Dendritic cell treated with granulocyte-macrophage colony-stimulating factor and Interleukin-4, amounts not matched to agents 40 ng/mL and 50 ng/mL, for 4 days (primary cell): ENCODE data around the gene CASQ2.

ENCODE experiments used
- H3K27ac Mint-ChIP-seq: one replicate; pipeline ENCODE4 v1.8.0; 2022; ENCODE audit warnings: mild to moderate bottlenecking, mixed read lengths
- H3K27me3 Mint-ChIP-seq: one replicate; pipeline ENCODE4 v1.8.0; 2022; ENCODE audit warnings: mild to moderate bottlenecking, mixed read lengths
- H3K36me3 Mint-ChIP-seq: one replicate; pipeline ENCODE4 v1.8.0; 2022; ENCODE audit warnings: low read depth, mixed read lengths
- H3K4me1 Mint-ChIP-seq: one replicate; pipeline ENCODE4 v1.8.0; 2022; ENCODE audit warnings: low read depth, mixed read lengths
- H3K4me3 Mint-ChIP-seq: one replicate; pipeline ENCODE4 v1.8.0; 2022; ENCODE audit warnings: mild to moderate bottlenecking, moderate library complexity, mixed read lengths
- H3K9me3 Mint-ChIP-seq: one replicate; pipeline ENCODE4 v1.8.0; 2022; ENCODE audit warnings: mixed read lengths
- intact Hi-C: fragments of 100-400 bp; cut with micrococcal nuclease; formaldehyde crosslinking; loops from one replicate; pipeline ENCODE4 v1.15.0; 2022

Gene CASQ2

DNA sequence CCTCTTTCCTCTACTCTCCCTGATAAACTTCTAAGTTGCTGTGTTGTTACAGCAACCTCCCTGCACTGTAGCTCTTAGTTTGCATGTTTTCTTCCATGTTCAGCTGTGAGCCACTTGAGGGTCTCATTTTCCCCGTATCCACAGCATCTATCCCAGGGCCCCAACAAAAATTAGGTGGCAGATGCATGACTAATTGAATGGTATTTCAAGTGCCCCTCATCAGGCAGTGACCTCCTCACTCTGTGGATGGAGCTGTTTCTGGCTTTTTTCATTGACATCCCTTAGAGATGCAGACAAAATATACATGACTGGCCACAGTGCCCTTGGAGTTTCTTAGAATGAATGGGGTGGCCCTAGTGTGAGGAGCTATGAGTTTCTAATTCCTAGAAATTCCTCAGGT lies 3.4 kb downstream of the CASQ2 start:
- Mint-ChIP-seq H3K36me3 (no peaks in the 10 kb centered on the region), H3K4me3 (no peak overlapping the region), H3K9me3 (no peaks in the 10 kb centered on the region), H3K4me1 (peaks cover 17% of the 10 kb centered on the region), H3K27ac (no peak overlapping the region), H3K27me3 (no peaks in the 10 kb centered on the region)
- intact Hi-C loops = loop anchor here (2.0 to 10.0 kb wide), 2 partner anchors 156 to 620 kb away; no protein-coding TSS in a partner anchor

DNA sequence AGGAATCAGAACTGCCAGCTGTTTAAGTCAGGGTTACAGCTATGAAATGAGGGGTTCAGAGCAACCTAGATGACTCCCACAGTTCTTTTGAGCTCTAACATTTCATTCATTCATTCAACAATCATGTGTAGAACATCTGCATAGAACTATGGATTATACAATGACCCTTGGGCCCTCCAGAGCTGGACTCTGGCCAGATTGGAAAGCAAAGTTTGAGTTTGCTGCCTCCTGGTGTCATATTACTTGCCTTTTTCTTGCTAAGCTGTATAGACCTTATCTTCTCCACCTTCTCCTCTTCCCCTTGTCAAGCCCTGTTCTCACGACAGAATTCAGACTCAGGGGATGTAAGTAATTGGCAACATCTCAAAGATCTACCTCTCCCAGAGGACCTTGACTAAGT lies 4.0 kb downstream of the CASQ2 start:
- no peaks in the 10 kb centered on the region for H3K36me3 Mint-ChIP-seq
- H3K4me3 Mint-ChIP-seq = no peak overlapping the region
- H3K9me3 Mint-ChIP-seq = peaks cover 2% of the 10 kb centered on the region
- no peaks in the 10 kb centered on the region for H3K27me3 Mint-ChIP-seq
- H3K4me1 Mint-ChIP-seq = peaks cover 17% of the 10 kb centered on the region
- H3K27ac Mint-ChIP-seq = no peak overlapping the region
- intact Hi-C loops = loop anchor here (1.0 to 10.0 kb wide), 3 partner anchors 47 to 620 kb away; no protein-coding TSS in a partner anchor

DNA sequence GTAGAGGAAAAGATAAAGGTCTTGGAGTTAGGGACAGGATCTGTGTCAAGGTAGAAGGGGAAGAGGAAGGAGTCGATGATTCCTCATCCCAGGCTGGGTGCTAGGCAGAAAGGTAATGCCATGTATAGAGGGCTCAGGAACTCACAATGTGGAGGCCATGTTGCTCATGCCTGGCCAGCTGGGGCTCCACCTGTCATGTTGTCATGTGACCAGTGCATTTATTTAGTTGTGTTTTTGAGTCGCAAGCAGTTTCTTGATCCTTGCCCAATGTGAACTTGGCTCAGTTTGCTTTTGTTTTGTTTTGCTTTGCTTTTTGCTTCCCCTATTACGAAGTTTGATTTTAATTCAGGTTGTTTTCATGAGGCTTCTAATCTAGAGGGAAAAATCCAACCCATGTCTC lies 5.7 kb downstream of the CASQ2 start:
- no peak overlapping the region for H3K4me3 Mint-ChIP-seq
- intact Hi-C loops = loop anchor here (10.0 kb wide), 1 partner anchor 618 kb away; no protein-coding TSS in a partner anchor
- no peaks in the 10 kb centered on the region for H3K27me3 Mint-ChIP-seq

GRCh38 chr1:115761601-115762302 lies 6.8 kb downstream of the CASQ2 start:
- H3K27me3 Mint-ChIP-seq = peaks cover 2% of the 10 kb centered on the region
- peaks cover 10% of the 10 kb centered on the region for H3K9me3 Mint-ChIP-seq
- no peaks in the 10 kb centered on the region for H3K36me3 Mint-ChIP-seq
- no peak overlapping the region for H3K27ac Mint-ChIP-seq
- intact Hi-C loops = loop anchor here (10.0 kb wide), 1 partner anchor 617 kb away; no protein-coding TSS in a partner anchor
- H3K4me3 Mint-ChIP-seq = no peak overlapping the region
- H3K4me1 Mint-ChIP-seq = peaks cover 17% of the 10 kb centered on the region

More for the DNA sequence above, 5.7 kb downstream of the CASQ2 start:
- H3K9me3 Mint-ChIP-seq = peaks cover 10% of the 10 kb centered on the region
- peaks cover 17% of the 10 kb centered on the region for H3K4me1 Mint-ChIP-seq
- no peak overlapping the region for H3K27ac Mint-ChIP-seq
- no peaks in the 10 kb centered on the region for H3K36me3 Mint-ChIP-seq

DNA sequence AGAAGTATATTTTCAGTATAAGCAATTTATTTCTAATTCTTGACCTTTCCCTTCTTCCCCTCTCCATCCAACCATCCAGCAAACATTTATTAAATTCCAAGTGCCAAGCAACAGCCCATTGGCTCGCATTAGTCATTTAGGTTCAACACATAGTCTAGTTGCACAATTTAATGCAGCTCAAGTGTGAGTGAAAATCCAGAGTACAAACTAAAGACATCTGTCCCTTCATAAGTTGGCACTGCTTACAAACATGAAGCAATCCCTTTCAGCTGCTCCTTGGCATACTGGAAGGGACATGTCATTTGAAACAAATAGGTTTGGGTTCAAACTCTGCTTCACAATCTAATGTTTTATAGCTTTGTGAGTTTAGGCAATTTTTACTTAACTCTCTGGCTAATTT lies 10.7 kb downstream of the CASQ2 start:
- Mint-ChIP-seq H3K9me3 (peaks cover 10% of the 10 kb centered on the region), H3K27me3 (peaks cover 8% of the 10 kb centered on the region), H3K4me1 (peaks cover 12% of the 10 kb centered on the region), H3K4me3 (no peak overlapping the region), H3K27ac (no peak overlapping the region), H3K36me3 (no peaks in the 10 kb centered on the region)
- intact Hi-C loops = no loop called here

DNA sequence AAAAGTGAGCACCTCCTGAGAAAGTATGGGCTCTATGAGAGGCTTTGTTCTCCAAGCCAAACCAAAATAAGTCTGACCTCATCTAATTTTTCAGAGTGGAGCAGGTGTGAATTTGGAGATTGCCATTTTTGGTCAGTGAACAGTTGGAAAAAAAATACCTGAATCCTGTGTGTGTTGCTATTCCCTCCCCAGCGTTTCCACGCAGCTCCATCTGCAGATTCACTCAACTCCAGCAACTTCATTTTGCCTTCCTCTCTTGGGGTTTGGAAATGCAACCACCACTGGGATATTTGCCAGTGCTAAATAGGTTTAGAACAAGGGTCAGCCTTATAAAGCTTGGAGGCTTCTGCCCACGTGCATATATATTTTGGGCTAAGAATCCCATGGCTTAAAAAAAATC lies 11.2 kb downstream of the CASQ2 start:
- Mint-ChIP-seq H3K4me1 (peaks cover 6% of the 10 kb centered on the region), H3K36me3 (no peaks in the 10 kb centered on the region)
- intact Hi-C loops = no loop called here

GRCh38 chr1:115755456-115756370 lies 12.8 kb downstream of the CASQ2 start:
- intact Hi-C loops = no loop called here
- Mint-ChIP-seq H3K27ac (no peak overlapping the region), H3K27me3 (peaks cover 16% of the 10 kb centered on the region), H3K4me3 (no peak overlapping the region), H3K9me3 (peaks cover 10% of the 10 kb centered on the region), H3K36me3 (no peaks in the 10 kb centered on the region), H3K4me1 (no peaks in the 10 kb centered on the region)

More for the DNA sequence above, 11.2 kb downstream of the CASQ2 start:
- H3K9me3 Mint-ChIP-seq = peaks cover 10% of the 10 kb centered on the region
- no peak overlapping the region for H3K27ac Mint-ChIP-seq
- no peak overlapping the region for H3K4me3 Mint-ChIP-seq
- peaks cover 11% of the 10 kb centered on the region for H3K27me3 Mint-ChIP-seq

DNA sequence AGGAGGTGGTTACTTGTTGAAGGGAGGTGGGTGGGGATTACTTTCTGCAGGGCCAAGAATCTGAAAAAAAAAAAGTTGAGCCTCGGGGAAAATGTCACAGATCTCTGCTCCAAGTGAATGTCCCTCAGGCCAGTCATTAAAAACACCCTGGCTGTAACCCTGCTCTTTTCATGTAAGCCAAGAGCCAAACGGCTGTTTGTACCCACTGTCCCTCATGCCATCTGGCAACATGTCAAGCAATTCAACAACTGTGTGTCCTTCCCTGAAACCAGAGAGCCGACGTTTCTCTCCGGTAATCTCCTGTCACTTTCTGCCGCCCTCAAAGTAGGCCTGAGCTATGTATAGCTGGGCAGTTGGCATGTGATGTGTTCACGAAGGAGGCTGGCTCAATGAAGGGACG lies 14.7 kb downstream of the CASQ2 start:
- H3K4me1 Mint-ChIP-seq = no peaks in the 10 kb centered on the region
- intact Hi-C loops = no loop called here
- H3K9me3 Mint-ChIP-seq = peaks cover under 1% of the 10 kb centered on the region
- peaks cover 22% of the 10 kb centered on the region for H3K27me3 Mint-ChIP-seq
- H3K27ac Mint-ChIP-seq = no peak overlapping the region
- H3K4me3 Mint-ChIP-seq = no peak overlapping the region
- H3K36me3 Mint-ChIP-seq = no peaks in the 10 kb centered on the region

DNA sequence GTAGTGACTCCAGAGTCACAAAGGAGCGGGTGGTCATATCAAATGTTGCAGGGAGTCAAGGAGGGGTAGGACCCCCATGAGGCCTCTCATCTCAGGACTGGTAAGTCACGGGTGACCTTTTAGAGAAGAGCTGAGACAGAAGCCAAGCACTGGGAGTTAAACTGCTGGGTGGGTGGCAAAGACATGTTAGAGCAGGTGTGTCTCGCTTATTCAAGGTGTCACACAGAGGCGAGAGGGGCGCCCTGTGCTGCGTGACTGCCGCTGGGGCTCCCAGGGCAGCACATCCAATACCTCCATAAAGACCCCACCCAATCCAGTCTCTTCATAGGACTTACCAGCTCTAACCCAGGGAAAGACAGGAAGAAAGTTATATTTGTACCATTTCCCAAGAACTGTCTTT lies 15.2 kb downstream of the CASQ2 start:
- Mint-ChIP-seq H3K4me3 (no peak overlapping the region), H3K27ac (no peak overlapping the region), H3K27me3 (peaks cover 23% of the 10 kb centered on the region), H3K9me3 (no peaks in the 10 kb centered on the region), H3K4me1 (peaks cover under 1% of the 10 kb centered on the region), H3K36me3 (no peaks in the 10 kb centered on the region)
- intact Hi-C loops = no loop called here

DNA sequence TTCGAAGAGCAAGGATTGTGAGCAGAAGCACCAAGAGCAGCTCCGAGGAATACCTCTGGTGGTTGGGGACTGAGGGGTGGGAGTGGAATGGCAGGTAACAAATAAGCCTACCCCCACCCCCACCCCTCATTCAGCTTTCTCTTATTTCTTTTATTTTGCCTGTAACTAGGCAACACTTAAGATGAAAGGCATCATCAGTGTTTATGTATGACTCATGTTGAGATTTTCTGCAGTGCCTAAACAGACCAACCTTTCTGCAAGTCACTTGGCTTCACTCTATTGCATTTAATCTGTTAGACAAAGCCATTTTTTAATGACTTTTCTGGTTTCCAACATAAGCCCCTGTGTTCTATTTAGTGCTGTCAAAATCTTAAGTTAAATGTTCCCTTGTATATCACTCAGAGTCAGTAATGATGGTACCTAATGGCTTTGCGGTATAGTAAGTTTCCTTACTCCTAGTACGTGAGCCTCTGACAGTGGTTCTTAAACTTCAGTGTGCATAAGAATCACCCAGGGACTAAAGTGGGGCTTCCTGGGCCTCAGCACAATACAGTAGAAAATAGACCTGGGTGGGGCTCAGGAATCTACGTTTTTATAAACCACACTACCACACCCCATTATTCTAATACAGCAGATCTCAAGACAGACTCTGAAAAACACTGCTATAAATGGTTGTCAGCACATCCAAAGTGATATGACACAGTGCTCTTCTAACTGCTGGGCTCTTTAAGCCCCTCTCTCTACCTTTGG lies 19.9 kb downstream of the CASQ2 start:
- Mint-ChIP-seq H3K9me3 (no peaks in the 10 kb centered on the region), H3K4me3 (no peak overlapping the region), H3K27me3 (peaks cover 29% of the 10 kb centered on the region), H3K27ac (no peak overlapping the region), H3K36me3 (no peaks in the 10 kb centered on the region), H3K4me1 (peaks cover 7% of the 10 kb centered on the region)
- intact Hi-C loops = no loop called here

DNA sequence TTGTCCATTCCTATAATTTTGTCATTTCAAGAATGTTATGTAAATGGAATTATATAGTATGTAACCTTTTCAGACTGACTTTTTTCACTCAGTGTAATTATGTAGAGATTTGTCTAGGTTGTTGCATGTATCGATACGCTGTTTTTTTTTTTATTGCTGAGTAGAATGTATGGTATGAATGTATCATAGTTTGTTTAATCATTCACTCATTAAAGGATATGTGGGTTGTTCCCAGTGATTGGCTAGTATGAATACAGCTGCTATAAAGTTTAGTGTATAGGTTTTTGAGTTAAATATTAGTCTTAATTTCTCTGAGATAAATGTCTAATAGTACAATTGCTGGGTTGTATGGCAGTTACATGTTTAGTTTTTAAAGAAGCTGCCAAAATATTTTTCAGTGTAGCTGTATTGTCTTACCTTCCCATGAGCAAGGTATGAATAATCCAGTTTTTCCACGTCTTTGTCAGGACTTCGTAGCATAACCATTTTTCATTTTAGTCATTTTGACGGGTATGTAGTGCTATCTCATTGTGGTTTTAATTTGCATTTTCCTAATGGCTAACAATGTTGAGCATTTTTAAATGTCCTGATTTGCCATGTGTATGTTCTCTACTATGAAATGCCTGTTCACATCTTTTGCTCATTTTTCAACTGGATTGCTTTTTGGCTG lies 22.4 kb downstream of the CASQ2 start:
- Mint-ChIP-seq H3K27ac (no peak overlapping the region), H3K4me3 (no peak overlapping the region), H3K27me3 (peaks cover 31% of the 10 kb centered on the region), H3K9me3 (no peaks in the 10 kb centered on the region), H3K4me1 (peaks cover 7% of the 10 kb centered on the region), H3K36me3 (no peaks in the 10 kb centered on the region)
- intact Hi-C loops = no loop called here

DNA sequence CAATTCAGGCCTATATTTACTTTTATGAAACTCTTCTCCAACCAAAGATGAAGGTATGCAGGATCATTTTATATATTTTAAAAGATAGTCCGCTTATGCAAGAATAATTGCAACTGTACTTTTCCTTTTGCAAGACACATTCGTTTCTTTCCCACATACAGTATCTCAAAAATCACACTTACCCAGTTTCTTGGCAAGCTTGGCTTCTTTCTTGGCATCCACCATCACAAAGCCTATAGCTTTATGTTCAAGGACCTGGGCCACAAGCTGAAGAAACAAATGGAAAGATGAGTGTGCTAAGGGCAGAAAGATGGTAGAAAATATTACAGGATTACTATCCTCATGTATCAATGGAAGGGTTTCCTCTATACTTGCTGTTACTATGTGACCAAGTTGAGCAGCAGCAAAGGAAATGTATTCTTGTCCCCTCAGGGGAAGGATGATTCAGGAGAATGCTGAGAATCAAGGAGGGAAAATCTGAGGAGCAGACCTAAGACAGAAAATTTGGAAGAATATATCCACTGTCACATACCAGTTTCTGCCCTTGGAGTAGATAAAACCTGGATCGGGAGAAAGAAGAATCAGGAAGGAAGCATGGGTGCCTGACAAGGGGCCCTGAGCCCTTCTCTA lies 23.8 kb downstream of the CASQ2 start:
- Mint-ChIP-seq H3K27me3 (peaks cover 40% of the 10 kb centered on the region), H3K4me3 (no peak overlapping the region), H3K9me3 (no peaks in the 10 kb centered on the region), H3K4me1 (peaks cover 7% of the 10 kb centered on the region), H3K27ac (no peak overlapping the region), H3K36me3 (no peaks in the 10 kb centered on the region)
- intact Hi-C loops = no loop called here

GRCh38 chr1:115740811-115741210 lies 27.7 kb downstream of the CASQ2 start:
- no peak overlapping the region for H3K27ac Mint-ChIP-seq
- no peaks in the 10 kb centered on the region for H3K36me3 Mint-ChIP-seq
- peaks cover 9% of the 10 kb centered on the region for H3K4me1 Mint-ChIP-seq
- intact Hi-C loops = no loop called here
- no peak overlapping the region for H3K4me3 Mint-ChIP-seq
- no peaks in the 10 kb centered on the region for H3K9me3 Mint-ChIP-seq
- H3K27me3 Mint-ChIP-seq = peaks cover 32% of the 10 kb centered on the region
